SK-N-SH treated with all-trans-retinoic acid at 6 μM for 48 hours (cell line): ENCODE measurements around the gene CCNE1.

Source experiments
- ATAC-seq: fragments of 200-7000 bp; cut with Tn5 transposase; 3 replicates; pipeline ENCODE4 v1.9.1; 2020; ENCODE audit warnings: mild to moderate bottlenecking, moderate library complexity
- ARNTL ChIP-seq: fragments of 450-650 bp; formaldehyde crosslinking; IDR thresholded peaks from 2 replicates; pipeline ENCODE4 v1.5.0; 2020; ENCODE audit warnings: low read depth, mild to moderate bottlenecking, moderate library complexity, borderline replicate concordance
- BACH2 ChIP-seq: fragments of 250-450 bp; sonication (Bioruptor Pico); IDR thresholded peaks from 2 replicates; pipeline ENCODE4 v1.9.0; 2021; ENCODE audit warnings: mild to moderate bottlenecking, borderline replicate concordance
- CSDC2 ChIP-seq: fragments of 250-450 bp; sonication (Bioruptor Pico); IDR thresholded peaks from 2 replicates; pipeline ENCODE4 v1.5.0; 2020; ENCODE audit warnings: mild to moderate bottlenecking, moderate library complexity
- ESRRG ChIP-seq: fragments of 250-450 bp; sonication (Bioruptor Pico); IDR thresholded peaks from 2 replicates; pipeline ENCODE4 v1.6.1; 2021; ENCODE audit warnings: mild to moderate bottlenecking
- GLIS3 ChIP-seq: fragments of 250-450 bp; sonication (Bioruptor Pico); IDR thresholded peaks from 2 replicates; pipeline ENCODE4 v1.5.0; 2020; ENCODE audit warnings: mild to moderate bottlenecking, moderate library complexity
- ISL1 ChIP-seq: fragments of 250-450 bp; sonication (Bioruptor Pico); IDR thresholded peaks from 2 replicates; pipeline ENCODE4 v2.1.2; 2022; ENCODE audit warnings: mild to moderate bottlenecking, moderate library complexity
- OSR1 ChIP-seq: fragments of 250-450 bp; sonication (Bioruptor Pico); IDR thresholded peaks from 2 replicates; pipeline ENCODE4 v1.8.0; 2022; ENCODE audit warnings: moderate library complexity, mild to moderate bottlenecking, inconsistent platforms
- PPARA ChIP-seq: fragments of 250-450 bp; sonication (Bioruptor Pico); IDR thresholded peaks from 2 replicates; pipeline ENCODE4 v1.5.0; 2020; ENCODE audit warnings: mild to moderate bottlenecking, borderline replicate concordance
- RARB ChIP-seq: fragments of 250-450 bp; sonication (Bioruptor Pico); IDR thresholded peaks from 2 replicates; pipeline ENCODE4 v1.8.0; 2021; ENCODE audit warnings: mild to moderate bottlenecking, moderate library complexity
- SNAI2 ChIP-seq: fragments of 250-450 bp; sonication (Bioruptor Pico); IDR thresholded peaks from 2 replicates; pipeline ENCODE4 v1.5.0; 2020; ENCODE audit warnings: mild to moderate bottlenecking, moderate library complexity
- TCF4 ChIP-seq: fragments of 250-450 bp; sonication (Bioruptor Pico); IDR thresholded peaks from 2 replicates; pipeline ENCODE4 v1.8.0; 2021; ENCODE audit warnings: mild to moderate bottlenecking, moderate library complexity, borderline replicate concordance
- TOX ChIP-seq: fragments of 250-450 bp; sonication (Bioruptor Pico); IDR thresholded peaks from 2 replicates; pipeline ENCODE4 v1.8.0; 2021; ENCODE audit warnings: mild to moderate bottlenecking, moderate library complexity, borderline replicate concordance
- ZC3H10 ChIP-seq: fragments of 250-450 bp; sonication (Bioruptor Pico); IDR thresholded peaks from 2 replicates; pipeline ENCODE4 v1.5.1; 2021; ENCODE audit warnings: mild to moderate bottlenecking, moderate library complexity
- ZFP3 ChIP-seq: fragments of 250-450 bp; sonication (Bioruptor Pico); IDR thresholded peaks from 2 replicates; pipeline ENCODE4 v1.5.0; 2020; ENCODE audit warnings: mild to moderate bottlenecking, moderate library complexity
- ZFP30 ChIP-seq: fragments of 450-650 bp; formaldehyde crosslinking; IDR thresholded peaks from 2 replicates; pipeline ENCODE4 v1.5.0; 2022; ENCODE audit warnings: mild to moderate bottlenecking, moderate library complexity
- ZNF565 ChIP-seq: fragments of 450-650 bp; formaldehyde crosslinking; conservative IDR thresholded peaks from 2 replicates; pipeline ENCODE4 v1.5.0; 2020; ENCODE audit warnings: low read depth, mild to moderate bottlenecking, moderate library complexity
- ZNF70 ChIP-seq: fragments of 450-650 bp; formaldehyde crosslinking; IDR thresholded peaks from 2 replicates; pipeline ENCODE4 v1.5.0; 2020; ENCODE audit warnings: mild to moderate bottlenecking, moderate library complexity
- ZNF8 ChIP-seq: fragments of 450-650 bp; formaldehyde crosslinking; IDR thresholded peaks from 2 replicates; pipeline ENCODE4 v1.5.0; 2020; ENCODE audit warnings: mild to moderate bottlenecking, moderate library complexity
- TF ChIP-seq, protein P1 (sequence below): fragments of 250-450 bp; sonication (Bioruptor Pico); IDR thresholded peaks from 2 replicates; pipeline ENCODE4 v1.8.0; 2021; ENCODE audit warnings: low read depth, mild to moderate bottlenecking, moderate library complexity, borderline replicate concordance
- TF ChIP-seq, protein P2 (sequence below): fragments of 250-450 bp; sonication (Bioruptor Pico); IDR thresholded peaks from 2 replicates; pipeline ENCODE4 v1.5.1; 2021; ENCODE audit warnings: mild to moderate bottlenecking, moderate library complexity
- TF ChIP-seq, protein P3 (sequence below): fragments of 250-450 bp; sonication (Bioruptor Pico); IDR thresholded peaks from 2 replicates; pipeline ENCODE4 v1.5.1; 2020; ENCODE audit warnings: low read depth, mild to moderate bottlenecking, moderate library complexity
- TF ChIP-seq, protein P4 (sequence below): fragments of 250-450 bp; sonication (Bioruptor Pico); IDR thresholded peaks from 2 replicates; pipeline ENCODE4 v1.5.0; 2020; ENCODE audit warnings: mild to moderate bottlenecking, moderate library complexity
- TF ChIP-seq, protein P5 (sequence below): fragments of 250-450 bp; sonication (Bioruptor Pico); IDR thresholded peaks from 2 replicates; pipeline ENCODE4 v1.8.0; 2020; ENCODE audit warnings: mild to moderate bottlenecking, moderate library complexity, borderline replicate concordance

Gene CCNE1

DNA sequence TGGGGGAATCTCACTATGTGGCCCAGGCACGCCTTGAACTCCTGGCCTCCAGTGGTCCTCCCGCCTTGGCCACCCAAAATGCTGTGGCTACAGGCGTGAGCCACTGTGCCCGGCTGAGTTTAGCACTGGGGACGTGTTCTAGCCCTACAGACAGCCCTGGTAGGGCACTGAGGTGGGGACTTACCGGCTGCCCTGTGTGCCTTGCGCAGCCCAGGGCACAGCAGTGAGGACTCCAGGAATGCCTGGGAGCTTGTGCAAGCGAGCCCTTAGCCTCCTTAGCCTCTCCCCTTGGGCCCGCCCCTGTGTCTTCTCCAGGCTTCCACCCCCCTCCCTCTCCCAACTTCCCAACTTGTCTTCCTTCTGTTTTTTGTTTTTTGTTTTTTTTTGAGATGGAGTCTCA lies 21.0 kb downstream of the CCNE1 start (continued):
- TF ChIP-seq, protein P1, sequence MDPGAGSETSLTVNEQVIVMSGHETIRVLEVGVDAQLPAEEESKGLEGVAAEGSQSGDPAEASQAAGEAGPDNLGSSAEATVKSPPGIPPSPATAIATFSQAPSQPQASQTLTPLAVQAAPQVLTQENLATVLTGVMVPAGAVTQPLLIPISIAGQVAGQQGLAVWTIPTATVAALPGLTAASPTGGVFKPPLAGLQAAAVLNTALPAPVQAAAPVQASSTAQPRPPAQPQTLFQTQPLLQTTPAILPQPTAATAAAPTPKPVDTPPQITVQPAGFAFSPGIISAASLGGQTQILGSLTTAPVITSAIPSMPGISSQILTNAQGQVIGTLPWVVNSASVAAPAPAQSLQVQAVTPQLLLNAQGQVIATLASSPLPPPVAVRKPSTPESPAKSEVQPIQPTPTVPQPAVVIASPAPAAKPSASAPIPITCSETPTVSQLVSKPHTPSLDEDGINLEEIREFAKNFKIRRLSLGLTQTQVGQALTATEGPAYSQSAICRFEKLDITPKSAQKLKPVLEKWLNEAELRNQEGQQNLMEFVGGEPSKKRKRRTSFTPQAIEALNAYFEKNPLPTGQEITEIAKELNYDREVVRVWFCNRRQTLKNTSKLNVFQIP (CRISPR knock-in tag): no peak
- TF ChIP-seq ZFP30 (CRISPR knock-in tag): no peak
- TF ChIP-seq PPARA (CRISPR knock-in tag): no peak
- TF ChIP-seq SNAI2: no peak
- no peak for TF ChIP-seq ZFP3
- no peak for TF ChIP-seq TOX (CRISPR knock-in tag)
- no peak for TF ChIP-seq RARB
- no peak for TF ChIP-seq OSR1 (CRISPR knock-in tag)
- no peak for TF ChIP-seq ZC3H10
- TF ChIP-seq, protein P2, sequence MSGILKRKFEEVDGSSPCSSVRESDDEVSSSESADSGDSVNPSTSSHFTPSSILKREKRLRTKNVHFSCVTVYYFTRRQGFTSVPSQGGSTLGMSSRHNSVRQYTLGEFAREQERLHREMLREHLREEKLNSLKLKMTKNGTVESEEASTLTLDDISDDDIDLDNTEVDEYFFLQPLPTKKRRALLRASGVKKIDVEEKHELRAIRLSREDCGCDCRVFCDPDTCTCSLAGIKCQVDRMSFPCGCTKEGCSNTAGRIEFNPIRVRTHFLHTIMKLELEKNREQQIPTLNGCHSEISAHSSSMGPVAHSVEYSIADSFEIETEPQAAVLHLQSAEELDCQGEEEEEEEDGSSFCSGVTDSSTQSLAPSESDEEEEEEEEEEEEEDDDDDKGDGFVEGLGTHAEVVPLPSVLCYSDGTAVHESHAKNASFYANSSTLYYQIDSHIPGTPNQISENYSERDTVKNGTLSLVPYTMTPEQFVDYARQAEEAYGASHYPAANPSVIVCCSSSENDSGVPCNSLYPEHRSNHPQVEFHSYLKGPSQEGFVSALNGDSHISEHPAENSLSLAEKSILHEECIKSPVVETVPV: no peak
- TF ChIP-seq GLIS3 (CRISPR knock-in tag): no peak
- no peak for TF ChIP-seq ISL1 (CRISPR knock-in tag)
- TF ChIP-seq CSDC2 (CRISPR knock-in tag): no peak
- no peak for TF ChIP-seq ZNF565 (CRISPR knock-in tag)
- no peak for TF ChIP-seq ZNF70

DNA sequence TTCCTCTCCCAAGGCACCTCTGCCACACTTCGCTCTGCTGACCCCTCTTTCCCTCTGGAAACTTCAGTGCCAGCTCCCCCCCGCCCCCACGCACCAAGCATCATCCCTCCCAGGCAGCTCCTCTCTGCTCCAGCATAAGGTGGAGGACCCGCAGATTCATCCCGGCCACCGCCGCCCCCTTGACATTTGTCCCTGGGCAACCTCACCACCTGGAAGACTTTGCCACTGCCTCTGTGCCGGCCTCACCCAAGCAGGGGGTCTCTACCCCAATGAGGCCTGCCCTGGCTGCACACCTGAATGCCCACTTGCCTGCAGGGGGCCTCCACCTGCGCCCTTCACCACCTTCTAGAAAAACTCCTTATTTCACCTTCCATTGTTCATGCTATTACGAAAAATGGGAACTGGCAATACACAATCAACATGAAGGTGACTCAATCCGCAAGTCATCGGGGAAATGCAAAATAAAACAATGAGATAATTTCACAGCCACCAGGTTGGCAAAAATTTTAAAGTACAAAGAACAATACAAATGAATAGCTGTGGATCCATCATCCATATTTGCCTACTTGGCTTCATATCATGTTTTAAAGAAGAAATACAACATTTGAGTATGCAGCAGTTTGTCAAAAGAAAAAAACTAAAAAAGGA lies 21.9 kb downstream of the CCNE1 start:
- no peak for ATAC-seq
- no peak for TF ChIP-seq TCF4
- no peak for TF ChIP-seq ISL1 (CRISPR knock-in tag)
- TF ChIP-seq GLIS3 (CRISPR knock-in tag): no peak
- no peak for TF ChIP-seq ZC3H10
- TF ChIP-seq ESRRG (CRISPR knock-in tag): no peak
- TF ChIP-seq ZFP30 (CRISPR knock-in tag): no peak
- TF ChIP-seq ARNTL (CRISPR knock-in tag): no peak
- TF ChIP-seq, protein P1 (CRISPR knock-in tag): no peak
- TF ChIP-seq, protein P3, sequence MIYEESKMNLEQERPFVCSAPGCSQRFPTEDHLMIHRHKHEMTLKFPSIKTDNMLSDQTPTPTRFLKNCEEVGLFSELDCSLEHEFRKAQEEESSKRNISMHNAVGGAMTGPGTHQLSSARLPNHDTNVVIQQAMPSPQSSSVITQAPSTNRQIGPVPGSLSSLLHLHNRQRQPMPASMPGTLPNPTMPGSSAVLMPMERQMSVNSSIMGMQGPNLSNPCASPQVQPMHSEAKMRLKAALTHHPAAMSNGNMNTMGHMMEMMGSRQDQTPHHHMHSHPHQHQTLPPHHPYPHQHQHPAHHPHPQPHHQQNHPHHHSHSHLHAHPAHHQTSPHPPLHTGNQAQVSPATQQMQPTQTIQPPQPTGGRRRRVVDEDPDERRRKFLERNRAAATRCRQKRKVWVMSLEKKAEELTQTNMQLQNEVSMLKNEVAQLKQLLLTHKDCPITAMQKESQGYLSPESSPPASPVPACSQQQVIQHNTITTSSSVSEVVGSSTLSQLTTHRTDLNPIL (CRISPR knock-in tag): no peak
- TF ChIP-seq, all 23 proteins: peak for 0

DNA sequence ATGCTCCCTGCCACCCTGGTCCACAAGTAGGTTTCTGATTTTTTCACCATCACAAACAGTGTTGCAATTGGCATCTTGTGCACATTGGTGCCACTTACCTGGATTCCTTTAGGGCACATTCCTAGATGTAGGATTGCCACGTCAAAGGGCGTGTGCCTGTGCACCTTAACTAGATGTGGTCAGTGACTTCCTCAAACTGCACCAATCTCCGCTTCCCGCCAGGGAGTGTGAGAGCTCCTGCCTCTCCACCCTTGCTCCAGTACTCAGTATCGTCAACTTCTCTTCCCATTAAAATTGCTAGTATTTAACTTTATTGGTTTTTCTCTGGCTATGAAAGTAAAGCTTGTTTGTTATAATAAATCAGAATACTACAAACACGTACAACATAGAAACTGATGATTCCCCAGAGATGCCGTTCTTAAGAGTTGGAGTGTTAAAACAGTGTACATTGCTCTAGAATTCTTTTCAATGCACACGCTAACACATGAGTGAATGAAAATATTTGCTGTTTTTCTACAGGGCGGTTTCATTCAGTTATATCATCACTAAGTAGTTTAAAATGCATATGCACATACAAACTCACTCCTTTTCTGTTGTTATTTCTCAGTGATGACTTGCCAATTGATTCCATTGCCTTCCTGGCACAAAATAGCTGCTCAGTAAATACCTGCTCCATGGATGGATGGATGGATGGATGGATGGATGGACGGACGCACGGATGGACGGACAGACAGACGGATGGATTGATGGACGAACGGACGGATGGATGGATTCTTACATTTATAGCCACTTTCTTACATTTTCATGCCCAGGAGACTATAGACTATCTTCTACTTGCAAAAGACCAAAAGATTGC lies 23.4 kb downstream of the CCNE1 start:
- ATAC-seq: no peak
- TF ChIP-seq BACH2: no peak
- TF ChIP-seq ARNTL (CRISPR knock-in tag): no peak

DNA sequence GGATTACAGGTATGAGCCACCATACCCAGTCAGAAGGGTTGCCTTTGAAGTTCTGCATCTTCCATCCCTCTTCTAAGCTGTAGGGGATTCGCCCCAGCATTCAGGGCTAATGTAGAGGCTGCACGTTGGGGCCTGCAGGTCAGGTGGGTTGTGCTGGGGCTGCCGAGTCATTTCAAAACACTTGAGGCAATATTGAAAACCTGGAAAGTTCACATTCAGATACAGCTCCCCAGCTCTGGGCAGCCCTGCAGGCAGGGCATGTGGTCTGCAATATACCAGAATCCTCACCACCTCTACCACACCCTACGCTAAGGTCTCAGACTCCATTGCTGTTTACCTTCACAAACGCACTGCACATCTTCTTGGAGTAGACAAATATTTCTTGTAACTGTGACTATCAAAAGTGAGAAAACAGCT lies 24.6 kb downstream of the CCNE1 start:
- ATAC-seq: no peak

More for the DNA sequence above, 24.6 kb downstream of the CCNE1 start:
- no peak for TF ChIP-seq ESRRG (CRISPR knock-in tag)
- TF ChIP-seq TOX (CRISPR knock-in tag): no peak
- TF ChIP-seq, protein P4, sequence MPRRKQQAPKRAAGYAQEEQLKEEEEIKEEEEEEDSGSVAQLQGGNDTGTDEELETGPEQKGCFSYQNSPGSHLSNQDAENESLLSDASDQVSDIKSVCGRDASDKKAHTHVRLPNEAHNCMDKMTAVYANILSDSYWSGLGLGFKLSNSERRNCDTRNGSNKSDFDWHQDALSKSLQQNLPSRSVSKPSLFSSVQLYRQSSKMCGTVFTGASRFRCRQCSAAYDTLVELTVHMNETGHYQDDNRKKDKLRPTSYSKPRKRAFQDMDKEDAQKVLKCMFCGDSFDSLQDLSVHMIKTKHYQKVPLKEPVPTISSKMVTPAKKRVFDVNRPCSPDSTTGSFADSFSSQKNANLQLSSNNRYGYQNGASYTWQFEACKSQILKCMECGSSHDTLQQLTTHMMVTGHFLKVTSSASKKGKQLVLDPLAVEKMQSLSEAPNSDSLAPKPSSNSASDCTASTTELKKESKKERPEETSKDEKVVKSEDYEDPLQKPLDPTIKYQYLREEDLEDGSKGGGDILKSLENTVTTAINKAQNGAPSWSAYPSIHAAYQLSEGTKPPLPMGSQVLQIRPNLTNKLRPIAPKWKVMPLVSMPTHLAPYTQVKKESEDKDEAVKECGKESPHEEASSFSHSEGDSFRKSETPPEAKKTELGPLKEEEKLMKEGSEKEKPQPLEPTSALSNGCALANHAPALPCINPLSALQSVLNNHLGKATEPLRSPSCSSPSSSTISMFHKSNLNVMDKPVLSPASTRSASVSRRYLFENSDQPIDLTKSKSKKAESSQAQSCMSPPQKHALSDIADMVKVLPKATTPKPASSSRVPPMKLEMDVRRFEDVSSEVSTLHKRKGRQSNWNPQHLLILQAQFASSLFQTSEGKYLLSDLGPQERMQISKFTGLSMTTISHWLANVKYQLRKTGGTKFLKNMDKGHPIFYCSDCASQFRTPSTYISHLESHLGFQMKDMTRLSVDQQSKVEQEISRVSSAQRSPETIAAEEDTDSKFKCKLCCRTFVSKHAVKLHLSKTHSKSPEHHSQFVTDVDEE: no peak
- no peak for TF ChIP-seq GLIS3 (CRISPR knock-in tag)
- no peak for TF ChIP-seq RARB
- TF ChIP-seq ARNTL (CRISPR knock-in tag): no peak
- no peak for TF ChIP-seq ISL1 (CRISPR knock-in tag)
- TF ChIP-seq ZFP30 (CRISPR knock-in tag): no peak
- TF ChIP-seq, protein P5, sequence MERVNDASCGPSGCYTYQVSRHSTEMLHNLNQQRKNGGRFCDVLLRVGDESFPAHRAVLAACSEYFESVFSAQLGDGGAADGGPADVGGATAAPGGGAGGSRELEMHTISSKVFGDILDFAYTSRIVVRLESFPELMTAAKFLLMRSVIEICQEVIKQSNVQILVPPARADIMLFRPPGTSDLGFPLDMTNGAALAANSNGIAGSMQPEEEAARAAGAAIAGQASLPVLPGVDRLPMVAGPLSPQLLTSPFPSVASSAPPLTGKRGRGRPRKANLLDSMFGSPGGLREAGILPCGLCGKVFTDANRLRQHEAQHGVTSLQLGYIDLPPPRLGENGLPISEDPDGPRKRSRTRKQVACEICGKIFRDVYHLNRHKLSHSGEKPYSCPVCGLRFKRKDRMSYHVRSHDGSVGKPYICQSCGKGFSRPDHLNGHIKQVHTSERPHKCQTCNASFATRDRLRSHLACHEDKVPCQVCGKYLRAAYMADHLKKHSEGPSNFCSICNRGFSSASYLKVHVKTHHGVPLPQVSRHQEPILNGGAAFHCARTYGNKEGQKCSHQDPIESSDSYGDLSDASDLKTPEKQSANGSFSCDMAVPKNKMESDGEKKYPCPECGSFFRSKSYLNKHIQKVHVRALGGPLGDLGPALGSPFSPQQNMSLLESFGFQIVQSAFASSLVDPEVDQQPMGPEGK (CRISPR knock-in tag): no peak
- TF ChIP-seq PPARA (CRISPR knock-in tag): no peak
- no peak for TF ChIP-seq SNAI2
- no peak for TF ChIP-seq ZC3H10
- no peak for TF ChIP-seq OSR1 (CRISPR knock-in tag)
- TF ChIP-seq ZNF8 (CRISPR knock-in tag): no peak
